K562 (cell line): ENCODE results near the gene FASTKD1. TPM values are rescaled to one million over a fixed set of nuclear protein-coding genes. Genes with fewer than 3 reads are reported as not detected.

Experiments
- ATAC-seq: fragments of 200-7000 bp; cut with Tn5 transposase; 3 replicates; pipeline ENCODE4 v1.9.1; 2020; ENCODE audit warnings: moderate library complexity
- BruUV-seq: library from RNA; stranded (reverse); fragments of 400-500 nt; replicated peaks from 2 replicates; lab custom pipeline; 2021; lab: Mats Ljungman, UMichigan
- CTCF ChIA-PET: fragments of 300-600 bp; formaldehyde crosslinking; extraction: SDS; loops from one replicate; lab custom pipeline; 2021; ENCODE audit warnings: low intra/inter-chr PET ratio; lab: Yijun Ruan, JAX
- POLR2A ChIA-PET: fragments of 300-600, 350-650 bp; sonication (Branson Sonifier 250); formaldehyde crosslinking; extraction: SDS; loops from one replicate; lab custom pipeline; 2021; ENCODE audit warnings: antibody characterized with exemption, inconsistent platforms; lab: Yijun Ruan, JAX
- DNase-seq, 4 experiments: peaks; one replicate each; pipeline versions ENCODE4 v3.0.0 to v3.0.0-alpha.2; 2011 to 2018; ENCODE audit warnings: low spot score in 3 of 4, mixed read lengths in 3 of 4; ENCODE audit errors: extremely low read depth in 1 of 4
- FAIRE-seq: peaks from 2 replicates; lab custom pipeline; 2011; peaks lifted over from hg19 to GRCh38; lab: Jason Lieb, UNC
- H2AFZ ChIP-seq: 2 replicates; pipeline ENCODE4 v1.6.0; 2011; ENCODE audit warnings: low read depth, low read length, control low read depth, inconsistent platforms
- H3K27ac ChIP-seq: fragments of 200-600 bp; 3 replicates; pipeline ENCODE4 v1.8.0; 2011; ENCODE audit warnings: low read depth, mild to moderate bottlenecking, control low read depth, inconsistent platforms, low read length, moderate library complexity, mixed read lengths; ENCODE audit errors: extremely low read depth
- H3K27me3 ChIP-seq, 2 experiments: fragments of 300-600 bp in 1 of 2; 2 replicates in 1 of 2; 3 replicates in 1 of 2; pipeline versions ENCODE4 v1.6.0 to v1.8.0; 2011; ENCODE audit warnings: inconsistent platforms in 2 of 2, low read length in 2 of 2, mild to moderate bottlenecking in 1 of 2, mixed read lengths in 1 of 2, moderate library complexity in 1 of 2; ENCODE audit not compliant: control insufficient read depth in 2 of 2, insufficient read depth in 2 of 2
- H3K36me3 ChIP-seq: fragments of 300-600 bp; 3 replicates; pipeline ENCODE4 v1.8.0; 2011; ENCODE audit warnings: mild to moderate bottlenecking, low read length, inconsistent platforms; ENCODE audit not compliant: control insufficient read depth, insufficient read depth
- H3K4me1 ChIP-seq, 2 experiments: fragments of 200-600 bp in 1 of 2; replicated peaks in 1 of 2; 2 replicates in 1 of 2; 3 replicates in 1 of 2; pipeline versions ENCODE4 v1.5.1 to v1.8.0; 2011; ENCODE audit warnings: inconsistent platforms in 2 of 2, low read length in 2 of 2, mild to moderate bottlenecking in 1 of 2, mixed read lengths in 1 of 2, moderate library complexity in 1 of 2; ENCODE audit not compliant: control insufficient read depth in 2 of 2, insufficient read depth in 2 of 2
- H3K4me2 ChIP-seq: 2 replicates; pipeline ENCODE4 v1.6.1; 2011; ENCODE audit warnings: low read length, control low read depth, inconsistent platforms, mixed read lengths; ENCODE audit not compliant: insufficient read depth
- H3K4me3 ChIP-seq: fragments of 200-600 bp; sonication (generic), shearing (Covaris generic); 2 replicates; pipeline ENCODE4 v1.5.1; 2016; ENCODE audit warnings: control low read depth, inconsistent platforms
- H3K79me2 ChIP-seq: fragments of 200-600 bp; 3 replicates; pipeline ENCODE4 v1.8.0; 2011; ENCODE audit warnings: low read length, inconsistent platforms; ENCODE audit not compliant: control insufficient read depth, insufficient read depth
- H3K9ac ChIP-seq, 2 experiments: 2 replicates each; pipeline versions ENCODE4 v1.6.0 to v1.6.1; 2011; ENCODE audit warnings: low read depth in 2 of 2, low read length in 2 of 2, control low read depth in 1 of 2, inconsistent platforms in 1 of 2, mild to moderate bottlenecking in 1 of 2, mixed read lengths in 1 of 2; ENCODE audit not compliant: insufficient read depth in 1 of 2
- H3K9me1 ChIP-seq: one replicate; pipeline ENCODE4 v1.6.0; 2011; ENCODE audit warnings: inconsistent platforms, mild to moderate bottlenecking, low read length, moderate library complexity; ENCODE audit not compliant: control insufficient read depth, insufficient read depth
- H3K9me3 ChIP-seq: replicated peaks from 2 replicates; pipeline ENCODE4 v1.5.1; 2011; ENCODE audit warnings: low read depth, low read length, inconsistent platforms; ENCODE audit not compliant: control insufficient read depth, insufficient read depth
- H4K20me1 ChIP-seq: replicated peaks from 2 replicates; pipeline ENCODE4 v1.6.1; 2011; ENCODE audit warnings: low read length, inconsistent platforms, mixed read lengths; ENCODE audit not compliant: control insufficient read depth, insufficient read depth
- CEBPG ChIP-seq, 3 experiments: fragments of 200-800 bp in 1 of 3; sonication (Bioruptor generic) in 1 of 3; sonication (generic) in 1 of 3; formaldehyde crosslinking in 1 of 3; IDR thresholded peaks in 2 of 3; conservative IDR thresholded peaks in 1 of 3; 2 replicates each; pipeline versions ENCODE4 v1.6.1 to v1.8.0; 2016 to 2022; ENCODE audit warnings: missing compliant biosample characterization in 2 of 3, missing genetic modification characterization in 2 of 3, mild to moderate bottlenecking in 1 of 3, missing genetic modification reagents in 1 of 3
- E2F6 ChIP-seq, 2 experiments: IDR thresholded peaks; 2 replicates each; pipeline ENCODE4 v1.6.1; 2011; ENCODE audit warnings: borderline replicate concordance in 1 of 2, control low read depth in 1 of 2, low read depth in 1 of 2, low read length in 1 of 2, mild to moderate bottlenecking in 1 of 2, mixed read lengths in 1 of 2, moderate library complexity in 1 of 2; ENCODE audit not compliant: insufficient read depth in 1 of 2, insufficient read length in 1 of 2, poor library complexity in 1 of 2, severe bottlenecking in 1 of 2; ENCODE audit errors: extremely low read depth in 1 of 2
- PCBP1 ChIP-seq: fragments of 200-400 bp; formaldehyde crosslinking; IDR thresholded peaks from 2 replicates; pipeline ENCODE4 v1.6.1; 2018; ENCODE audit warnings: mild to moderate bottlenecking, low read depth, low read length; ENCODE audit not compliant: poor library complexity, severe bottlenecking
- PTRF ChIP-seq: fragments of 450-650 bp; IDR thresholded peaks from 2 replicates; pipeline ENCODE4 v1.6.1; 2016; ENCODE audit warnings: mild to moderate bottlenecking, missing genetic modification characterization, missing compliant biosample characterization
- whole genome bisulfite sequencing: fragments of 100-300 bp; shearing (Covaris generic); methylation state at CpG from one replicate; pipeline ENCODE4 v1.1.6; 2016; ENCODE audit warnings: low coverage, mixed read lengths; ENCODE audit not compliant: insufficient coverage; ENCODE audit errors: missing lambda C conversion rate; 5-methylcytosine and 5-hydroxymethylcytosine counted together
- in situ Hi-C: fragments of 300-500 bp; cut with MboI; formaldehyde crosslinking; loops from 4 replicates; pipeline ENCODE4 v1.15.0; 2018; ENCODE audit warnings: inconsistent platforms, mixed read lengths
- intact Hi-C: fragments of 100-400 bp; cut with micrococcal nuclease; formaldehyde crosslinking; loops from 2 replicates; pipeline ENCODE4 v1.14.2; 2022
- polyA plus RNA-seq, 8 experiments: library from polyadenylated mRNA; depleted of rRNA in 4 of 8; stranded (reverse) in 5 of 8; unstranded in 3 of 8; fragments of >200 nt; fragmentation: Nextera tagmentation in 2 of 8; fragmentation: Illumina TruSeq in 1 of 8; extraction: Ambion mirVana in 2 of 8; extraction: Trizol in 1 of 8; gene quantifications; 2 replicates each; pipeline versions ENCODE4 v1.2.1 to v1.2.3, GENCODE V29; 2011 to 2014; ENCODE audit warnings: inconsistent platforms in 1 of 8, missing spikeins in 1 of 8
- total RNA-seq, 7 experiments: library from RNA; depleted of rRNA in 6 of 7; stranded (reverse); fragments of >200 nt in 6 of 7; fragmentation: Illumina TruSeq in 2 of 7; extraction: Trizol in 2 of 7; gene quantifications; 2 replicates each; pipeline versions ENCODE4 v1.2.1 to v1.2.3, GENCODE V29; 2011 to 2021; ENCODE audit warnings: low replicate concordance in 1 of 7

Gene FASTKD1
- total and polyA plus RNA-seq, 9 of the 15 experiments (the other 6 are each of a cell fraction or from before 2014, with no cell fraction given), result 63.5 to 134 (median 119) TPM

GRCh38 chr2:169583518-169583917 lies 9.9 kb upstream of the FASTKD1 start:
- no peak overlapping the region for H3K4me3 ChIP-seq
- ATAC-seq, result no peak
- 0 out of 2 replicates have a peak, but pooled peaks cover 5% of the 10 kb centered on the region for H4K20me1 ChIP-seq
- H3K27ac ChIP-seq, result no peak overlapping the region; the same call in 2 of the 3 replicates
- peaks cover 3 to 4% of the 10 kb centered on the region in 2 experiments; a peak in 2 of 5 replicates for H3K4me1 ChIP-seq
- H3K4me2 ChIP-seq, result no peak overlapping the region
- intact Hi-C loops, result no loop called here
- H3K9me1 ChIP-seq, result no peaks in the 10 kb centered on the region
- ChIA-PET CTCF (no interaction called here), POLR2A (interaction anchor here (0.7 to 2.4 kb wide), 4 partner anchors 10 to 717 kb away, joined by 5 to 13 read pairs (median 8); partner anchors contain the start of gene FASTKD1)
- peaks cover 46% of the 10 kb centered on the region for H3K79me2 ChIP-seq
- peak overlapping the region; percentile 99 for H2AFZ ChIP-seq
- H3K36me3 ChIP-seq, result peaks cover 9% of the 10 kb centered on the region; the same call in 1 of the 3 replicates
- H3K27me3 ChIP-seq, result no peaks in the 10 kb centered on the region
- 81% methylated on average over 5 of the region's 5 CpGs for WGBS
- DNase-seq, result no peak
- in situ Hi-C loops, result no loop called here
- peaks cover 11% of the 10 kb centered on the region for H3K9me3 ChIP-seq
- TF ChIP-seq CEBPG (CRISPR knock-in tag; IDR thresholded peaks at IDR 0.05) (peak; percentile 51; the same call in 1 of the 2 replicates), CEBPG (tag; conservative IDR thresholded peaks at IDR 0.05 in 1 of 2, IDR thresholded peaks at IDR 0.05 in 1 of 2) (no peak), E2F6 (IDR thresholded peaks at IDR 0.05; ENCODE audit: borderline replicate concordance in 1 of 2, extremely low read depth in 1 of 2, insufficient read depth in 1 of 2, insufficient read length in 1 of 2, low read depth in 1 of 2, low read length in 1 of 2, poor library complexity in 1 of 2, severe bottlenecking in 1 of 2) (no peak), PTRF (tag) (no peak), PCBP1 (peak; percentile 52)
- TF ChIP-seq, all 486 proteins: peak for 2
- no peak for FAIRE-seq
- H3K9ac ChIP-seq, result no peak overlapping the region
- no TSS peak for BruUV-seq
